Endothelial cell (in vitro differentiated cells): ENCODE data around the gene FHOD1. TPM values are rescaled to one million over a fixed set of nuclear protein-coding genes. Genes with fewer than 3 reads are reported as not detected.

Experiments used
- DNase-seq: peaks from one replicate; pipeline ENCODE4 v3.0.0; 2021; ENCODE audit warnings: low spot score
- H3K27ac Mint-ChIP-seq: one replicate; pipeline ENCODE4 v1.8.0; 2021; ENCODE audit warnings: mixed read lengths, inconsistent platforms; ENCODE audit not compliant: unreplicated experiment
- H3K27me3 Mint-ChIP-seq: one replicate; pipeline ENCODE4 v1.8.0; 2021; ENCODE audit warnings: mild to moderate bottlenecking, moderate library complexity, mixed read lengths, inconsistent platforms; ENCODE audit not compliant: unreplicated experiment
- H3K36me3 Mint-ChIP-seq: one replicate; pipeline ENCODE4 v1.8.0; 2021; ENCODE audit warnings: mild to moderate bottlenecking, low read depth, mixed read lengths, inconsistent platforms; ENCODE audit not compliant: unreplicated experiment
- H3K4me1 Mint-ChIP-seq: one replicate; pipeline ENCODE4 v1.8.0; 2021; ENCODE audit warnings: mild to moderate bottlenecking, mixed read lengths, inconsistent platforms; ENCODE audit not compliant: unreplicated experiment
- H3K4me3 Mint-ChIP-seq: one replicate; pipeline ENCODE4 v1.8.0; 2021; ENCODE audit warnings: mild to moderate bottlenecking, mixed read lengths, inconsistent platforms; ENCODE audit not compliant: unreplicated experiment
- H3K9me3 Mint-ChIP-seq: one replicate; pipeline ENCODE4 v1.8.0; 2021; ENCODE audit warnings: mixed read lengths, inconsistent platforms; ENCODE audit not compliant: unreplicated experiment
- CTCF ChIP-seq: fragments of 200-600 bp; sonication (generic); IDR thresholded peaks from one replicate; pipeline ENCODE4 v1.5.0; 2021; ENCODE audit warnings: antibody characterized with exemption; ENCODE audit not compliant: unreplicated experiment
- total RNA-seq: library from RNA; stranded (reverse); fragmentation: NEBNext Ultra II Directional; extraction: Animal tissue kit (Norgen Biotek cat#: 25700); gene quantifications from one replicate; pipeline ENCODE4 v1.2.1, GENCODE V29; 2021; ENCODE audit not compliant: unreplicated experiment

FHOD1 gene
- total RNA-seq, 1 donor from 2014 or later = 248 TPM

GRCh38 chr16:67283826-67284555 is 36.7 kb upstream of the FHOD1 start:
- H3K27ac Mint-ChIP-seq = no peak overlapping the region
- H3K36me3 Mint-ChIP-seq = peaks cover 21% of the 10 kb centered on the region
- no peak for DNase-seq
- H3K9me3 Mint-ChIP-seq = no peaks in the 10 kb centered on the region
- peaks cover 7% of the 10 kb centered on the region for H3K4me1 Mint-ChIP-seq
- no peak for TF ChIP-seq CTCF
- H3K27me3 Mint-ChIP-seq = peaks cover 10% of the 10 kb centered on the region
- peak overlapping the region; percentile 53 for H3K4me3 Mint-ChIP-seq

GRCh38 chr16:67283039-67283825 is 36.0 kb upstream of the FHOD1 start:
- Mint-ChIP-seq H3K4me3 (peak overlapping the region; percentile 53), H3K4me1 (peaks cover 7% of the 10 kb centered on the region), H3K9me3 (no peaks in the 10 kb centered on the region), H3K27ac (peak overlapping the region; percentile 1), H3K27me3 (peaks cover 10% of the 10 kb centered on the region), H3K36me3 (peaks cover 21% of the 10 kb centered on the region)
- no peak for DNase-seq
- no peak for TF ChIP-seq CTCF

GRCh38 chr16:67282447-67282805 is 35.1 kb upstream of the FHOD1 start:
- Mint-ChIP-seq H3K36me3 (peaks cover 21% of the 10 kb centered on the region), H3K9me3 (no peaks in the 10 kb centered on the region), H3K27ac (peak overlapping the region; percentile 1), H3K4me1 (peaks cover 7% of the 10 kb centered on the region), H3K4me3 (no peak overlapping the region), H3K27me3 (peaks cover 10% of the 10 kb centered on the region)
- DNase-seq = no peak
- TF ChIP-seq CTCF = no peak

GRCh38 chr16:67281536-67282446 is 34.5 kb upstream of the FHOD1 start:
- H3K27me3 Mint-ChIP-seq = peaks cover 10% of the 10 kb centered on the region
- no peak overlapping the region for H3K4me3 Mint-ChIP-seq
- no peaks in the 10 kb centered on the region for H3K9me3 Mint-ChIP-seq
- DNase-seq = no peak
- H3K4me1 Mint-ChIP-seq = peaks cover 7% of the 10 kb centered on the region
- TF ChIP-seq CTCF = no peak
- no peak overlapping the region for H3K27ac Mint-ChIP-seq
- H3K36me3 Mint-ChIP-seq = peaks cover 21% of the 10 kb centered on the region
